Epithelial cell of esophagus (primary cell): ENCODE measurements around the gene IL12RB1.

Experiments used
- DNase-seq: peaks from one replicate; pipeline ENCODE4 v3.0.0; 2010; ENCODE audit warnings: low read depth
- H3K4me3 ChIP-seq: 2 replicates; pipeline ENCODE4 v1.5.1; 2011; ENCODE audit warnings: mild to moderate bottlenecking, low read length, control low read depth
- CTCF ChIP-seq: IDR thresholded peaks from 2 replicates; pipeline ENCODE4 v1.5.1; 2011; ENCODE audit warnings: low read depth, mild to moderate bottlenecking, low read length, control low read depth, inconsistent platforms; ENCODE audit not compliant: insufficient read depth; ENCODE audit errors: missing control alignments

The IL12RB1 gene

GRCh38 chr19:18070181-18070580, 16.6 kb downstream of the IL12RB1 start:
- no peak for TF ChIP-seq CTCF
- DNase-seq, result no peak
- no peak overlapping the region for H3K4me3 ChIP-seq

GRCh38 chr19:18069383-18069782, 17.4 kb downstream of the IL12RB1 start:
- DNase-seq, result no peak
- TF ChIP-seq CTCF, result no peak
- no peak overlapping the region for H3K4me3 ChIP-seq

- TF ChIP-seq CTCF, result no peak
- no peak overlapping the region for H3K4me3 ChIP-seq
- DNase-seq, result no peak
Measured at GRCh38 chr19:18068395-18068794, 18.3 kb downstream of the IL12RB1 start.

- TF ChIP-seq CTCF, result no peak
- no peak overlapping the region for H3K4me3 ChIP-seq
- no peak for DNase-seq
Measured at GRCh38 chr19:18065173-18065495, 21.6 kb downstream of the IL12RB1 start.

GRCh38 chr19:18063463-18063862, 23.3 kb downstream of the IL12RB1 start:
- no peak overlapping the region for H3K4me3 ChIP-seq
- peak; percentile 24 for DNase-seq
- TF ChIP-seq CTCF, result no peak

GRCh38 chr19:18062028-18062427, 24.7 kb downstream of the IL12RB1 start:
- no peak for TF ChIP-seq CTCF
- no peak for DNase-seq
- no peak overlapping the region for H3K4me3 ChIP-seq

- TF ChIP-seq CTCF, result no peak
- H3K4me3 ChIP-seq, result no peak overlapping the region
- DNase-seq, result no peak
Measured at GRCh38 chr19:18060472-18060871, 26.3 kb downstream of the IL12RB1 start.
